Stimulated activated naive CD4-positive, alpha-beta T cell (primary cell): Measurements from ENCODE around the gene SLC1A3.
"Not testable (repeated sequence)": the region's sequence is repeated elsewhere in the genome, so short reads cannot be mapped to it uniquely, and the experiment has no call there.

Experiments
- DNase-seq, 6 experiments: peaks; one replicate each; lab custom pipeline; 2025; lab: John Stamatoyannopoulos, UW

Gene SLC1A3

GRCh38 chr5:36606428-36607113 is at the start of gene SLC1A3:
Gene SLC1A3, plus strand, starts transcription at chr5:36606606. Its CDS starts 1,818 bp downstream, at chr5:36608424.
- no peak for DNase-seq

GRCh38 chr5:36558641-36559040 is 47.8 kb upstream of the SLC1A3 start:
- no peak for DNase-seq

GRCh38 chr5:36561601-36562000 is 44.8 kb upstream of the SLC1A3 start:
- DNase-seq: no peak

GRCh38 chr5:36569491-36569890 is 36.9 kb upstream of the SLC1A3 start:
- no peak for DNase-seq

GRCh38 chr5:36570301-36571095 is 35.9 kb upstream of the SLC1A3 start:
- DNase-seq: no peak

GRCh38 chr5:36571401-36572042 is 34.9 kb upstream of the SLC1A3 start:
- no peak for DNase-seq

- DNase-seq: no peak
Observed at GRCh38 chr5:36573438-36573837, 33.0 kb upstream of the SLC1A3 start.

- DNase-seq: no peak
Observed at GRCh38 chr5:36575361-36575781, 31.0 kb upstream of the SLC1A3 start.

- no peak for DNase-seq
Observed at GRCh38 chr5:36576721-36577120, 29.7 kb upstream of the SLC1A3 start.

GRCh38 chr5:36579858-36580257 is 26.5 kb upstream of the SLC1A3 start:
- DNase-seq: not testable (repeated sequence)

GRCh38 chr5:36581070-36581469 is 25.3 kb upstream of the SLC1A3 start:
- no peak for DNase-seq

- no peak for DNase-seq
Observed at GRCh38 chr5:36584009-36584875, 22.2 kb upstream of the SLC1A3 start.

GRCh38 chr5:36585701-36586100 is 20.7 kb upstream of the SLC1A3 start:
- DNase-seq: no peak

- DNase-seq: no peak
Observed at GRCh38 chr5:36587354-36587753, 19.1 kb upstream of the SLC1A3 start.

GRCh38 chr5:36589735-36590134 is 16.7 kb upstream of the SLC1A3 start:
- DNase-seq: not testable (repeated sequence)

- DNase-seq: no peak
Observed at GRCh38 chr5:36590513-36591286, 15.7 kb upstream of the SLC1A3 start.

GRCh38 chr5:36593867-36594266 is 12.5 kb upstream of the SLC1A3 start:
- no peak for DNase-seq

- DNase-seq: no peak
Observed at GRCh38 chr5:36596247-36596646, 10.2 kb upstream of the SLC1A3 start.

- DNase-seq: no peak
Observed at GRCh38 chr5:36596756-36597155, 9.7 kb upstream of the SLC1A3 start.

GRCh38 chr5:36598045-36598444 is 8.4 kb upstream of the SLC1A3 start:
- no peak for DNase-seq
